ENCODE data around the gene SLC7A5. TPM values are rescaled to one million over a fixed set of nuclear protein-coding genes. Genes with fewer than 3 reads are reported as not detected.

SLC7A5 gene
- total and polyA plus RNA-seq, 2 of the 13 experiments (the other 11 are each of a cell fraction or from before 2014, with no cell fraction given) = 79.6 to 155 TPM

- TF ChIP-seq SOX5 (CRISPR knock-in tag; IDR thresholded peaks at IDR 0.05; ENCODE audit: borderline replicate concordance) = peak; percentile 64; the same call in 1 of the 2 replicates
- no peak for TF ChIP-seq TEAD2 (CRISPR knock-in tag; IDR thresholded peaks at IDR 0.05)
- no peak for TF ChIP-seq MNT (IDR thresholded peaks at IDR 0.05)
- TF ChIP-seq STAT5B (CRISPR knock-in tag; IDR thresholded peaks at IDR 0.05) = 0 out of 2 replicates have a peak, but pooled peaks have one; percentile 52
- peak; percentile 24; the same call in 1 of the 2 replicates for TF ChIP-seq CREBL2 (CRISPR knock-in tag; IDR thresholded peaks at IDR 0.05; ENCODE audit: borderline replicate concordance)
- peak; percentile 73; the same call in 1 of the 2 replicates for TF ChIP-seq SP4 (CRISPR knock-in tag; IDR thresholded peaks at IDR 0.05)
- peak; percentile 93 for TF ChIP-seq ZBTB38 (CRISPR knock-in tag; IDR thresholded peaks at IDR 0.05)
- 0 out of 2 replicates have a peak, but pooled peaks have one; percentile 79 for TF ChIP-seq ZNF33B (CRISPR knock-in tag; IDR thresholded peaks at IDR 0.05)
- TF ChIP-seq SP5 (CRISPR knock-in tag; IDR thresholded peaks at IDR 0.05; ENCODE audit: borderline replicate concordance, low read depth) = no peak
- no peak for TF ChIP-seq TOE1 (CRISPR knock-in tag; IDR thresholded peaks at IDR 0.05)
Measured at GRCh38 chr16:87789437-87790291, 79.6 kb downstream of the SLC7A5 start (continued).
